Measurements from ENCODE around the gene KDM4D.
"Not testable (repeated sequence)": the region's sequence is repeated elsewhere in the genome, so short reads cannot be mapped to it uniquely, and the experiment has no call there.

KDM4D gene

DNA sequence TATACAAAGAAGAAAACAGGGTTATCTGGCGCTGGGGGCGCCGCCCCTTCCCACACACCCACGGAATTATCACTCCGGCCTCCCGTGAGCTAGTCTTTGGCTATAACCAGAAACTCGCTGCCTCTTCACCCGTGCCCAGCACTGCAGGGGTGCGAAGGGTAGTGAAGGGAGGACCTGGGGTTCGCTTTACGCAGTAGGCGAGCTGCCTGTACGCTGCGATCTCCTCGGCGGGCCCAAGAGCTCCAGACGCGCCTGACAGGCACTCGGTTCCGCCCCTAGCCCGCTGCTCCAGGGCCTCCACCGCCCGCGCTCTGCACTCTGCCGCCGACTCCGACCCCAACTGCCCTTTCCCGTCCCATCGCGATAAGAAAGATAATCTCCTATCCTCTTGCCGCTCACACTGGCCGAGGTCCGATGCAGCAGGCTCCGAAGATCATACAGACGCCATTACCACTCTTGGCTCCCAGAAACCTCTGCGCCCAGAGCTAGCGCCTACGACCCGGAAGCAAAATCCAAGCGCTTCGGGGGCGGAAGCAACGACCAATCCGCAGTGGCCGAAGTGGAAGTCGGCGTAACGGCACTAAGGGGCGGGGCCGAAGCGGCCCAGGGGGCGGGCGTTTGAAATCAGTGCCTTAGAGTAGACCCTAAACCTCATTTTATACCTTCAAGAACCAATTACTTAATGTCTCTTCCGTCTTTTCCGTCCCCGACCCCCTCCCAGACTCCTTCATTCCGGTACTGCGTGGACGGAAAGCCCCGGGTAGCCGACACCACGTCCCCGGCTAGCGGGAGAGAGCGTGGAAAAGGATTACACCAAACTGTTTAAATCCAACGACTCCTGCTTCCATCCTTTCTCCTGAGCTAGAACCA, at the start of gene KDM4D, which contains the start of gene CWC15:
KDM4D (plus strand) TSS at position 611 of the 870 bp plus-strand sequence. CDS start 23,664 bp downstream, outside the sequence.
CWC15 (minus strand) TSS at position 458 of the 870 bp plus-strand sequence. CDS start 1,371 bp downstream, outside the sequence.
- peak; percentile 96 for DNase-seq

DNA sequence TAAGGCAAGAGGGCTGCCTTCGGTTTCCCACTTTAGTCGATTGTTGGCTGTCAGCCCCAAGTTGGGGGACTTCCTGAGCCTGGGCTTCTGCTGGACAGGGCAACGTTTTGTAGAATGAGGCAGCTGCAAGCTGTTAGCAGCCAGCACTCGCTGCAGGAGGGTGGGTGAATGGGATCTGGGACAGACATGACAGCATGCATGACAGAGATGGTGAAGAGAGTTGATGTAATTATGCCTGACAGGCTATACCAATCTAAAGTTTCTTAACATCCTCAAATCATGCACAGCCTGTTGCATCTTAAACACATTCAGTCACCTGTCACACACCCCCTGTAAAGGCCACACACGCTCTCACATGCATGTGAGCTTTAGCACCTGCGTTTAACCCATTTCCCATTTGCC, 49.3 kb upstream of the KDM4D start:
- DNase-seq: no peak

DNA sequence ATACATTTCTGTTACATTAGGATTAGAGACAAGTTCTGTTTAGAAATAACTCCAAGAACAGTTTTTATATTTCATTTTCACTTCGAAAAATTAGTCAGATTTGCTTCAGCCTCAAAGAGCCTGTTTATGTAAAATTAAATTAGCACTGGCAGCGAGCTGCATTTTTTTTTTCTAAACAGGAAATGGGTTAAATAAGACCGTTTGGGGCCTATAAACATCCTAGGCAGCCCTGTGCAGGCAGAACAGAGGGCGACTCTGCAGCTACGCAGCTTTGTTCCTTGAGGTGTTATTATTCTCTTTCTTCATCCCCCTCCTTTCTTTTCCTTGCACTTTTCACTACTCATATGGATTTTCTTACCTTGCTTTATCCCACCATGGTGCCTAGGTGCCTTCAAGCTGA, 48.9 kb upstream of the KDM4D start:
- no peak for DNase-seq

DNA sequence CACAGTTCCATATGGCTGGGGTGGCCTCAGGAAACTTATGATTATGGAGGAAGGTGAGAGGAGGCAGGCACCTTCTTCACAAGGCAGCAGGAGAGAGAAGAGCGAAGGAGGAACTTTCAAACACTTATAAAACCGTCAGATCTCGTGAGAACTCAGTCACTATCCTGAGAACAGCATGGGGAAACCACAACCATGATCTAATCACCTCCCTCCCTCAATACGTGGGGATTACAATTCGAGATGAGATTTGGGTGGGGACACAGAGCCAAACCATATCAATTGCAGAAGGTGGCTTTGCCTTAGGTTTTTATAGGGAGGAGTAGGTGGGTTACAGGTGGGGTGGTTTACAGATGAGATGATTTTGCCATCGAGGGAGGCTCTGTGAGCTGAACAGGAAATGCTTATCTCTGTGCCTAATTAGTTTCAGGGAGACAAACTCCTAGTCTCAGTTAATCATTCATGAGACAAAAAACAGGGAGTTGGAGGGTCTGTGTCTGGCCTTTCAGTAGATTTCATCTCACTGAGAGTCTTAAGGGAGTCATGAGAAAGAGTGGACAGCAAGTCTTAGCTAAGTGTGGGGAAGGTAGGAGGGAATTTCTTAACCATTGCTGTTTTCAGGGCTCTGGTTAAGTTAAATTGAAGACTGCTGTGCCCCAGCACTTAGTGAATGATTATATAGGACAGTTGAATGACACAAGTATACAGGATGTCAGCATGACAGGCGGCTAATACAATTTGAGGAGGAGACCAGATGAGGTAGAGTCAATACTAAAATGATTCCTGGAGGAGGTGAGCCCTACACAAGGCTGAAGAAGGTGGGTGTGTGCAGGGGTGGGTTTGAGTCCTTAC, 47.9 kb upstream of the KDM4D start:
- no peak for DNase-seq

DNA sequence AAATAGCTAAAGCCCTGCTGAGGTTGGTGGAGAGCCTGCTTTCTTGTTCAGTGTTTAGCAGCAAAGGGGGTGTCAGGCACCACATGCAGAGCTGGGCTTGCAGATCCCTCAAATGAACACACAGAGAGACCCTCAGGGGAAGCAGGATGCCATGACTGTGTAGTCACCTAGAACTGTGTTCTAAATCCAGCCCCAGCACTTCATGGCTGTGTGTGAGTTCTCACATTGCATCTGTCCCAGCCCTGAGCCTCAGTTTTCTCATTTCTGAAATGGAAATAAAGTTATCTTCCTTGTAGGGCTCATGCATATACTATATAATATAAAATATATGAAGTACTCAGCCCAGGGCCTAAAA, 47.3 kb upstream of the KDM4D start:
- no peak for DNase-seq

DNA sequence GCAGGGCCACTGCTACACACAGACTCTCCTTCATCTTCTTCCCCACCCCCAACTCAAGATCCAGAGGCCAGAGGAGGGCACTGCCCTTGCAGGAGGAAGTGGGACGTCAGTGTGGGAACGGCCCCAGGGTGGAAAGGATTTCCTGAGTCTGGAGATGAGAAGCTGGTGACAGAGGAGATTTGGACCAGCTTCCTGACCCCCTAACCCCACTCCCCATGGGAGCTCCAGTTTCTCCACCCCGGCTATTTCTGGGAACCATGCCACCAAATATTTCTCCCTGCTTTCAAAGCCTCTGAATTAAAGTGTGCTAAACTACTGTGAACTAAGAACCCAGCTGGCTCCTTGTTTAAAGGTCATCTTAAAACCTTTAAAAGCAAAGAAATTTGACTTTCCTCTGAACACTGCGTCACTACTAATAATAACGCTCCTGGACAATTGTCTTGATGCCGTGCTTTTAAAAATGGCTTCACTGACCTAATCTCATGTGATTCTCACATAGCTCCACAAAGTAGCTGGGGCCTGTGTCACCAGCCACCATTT, 46.7 kb upstream of the KDM4D start:
- DNase-seq: no peak

DNA sequence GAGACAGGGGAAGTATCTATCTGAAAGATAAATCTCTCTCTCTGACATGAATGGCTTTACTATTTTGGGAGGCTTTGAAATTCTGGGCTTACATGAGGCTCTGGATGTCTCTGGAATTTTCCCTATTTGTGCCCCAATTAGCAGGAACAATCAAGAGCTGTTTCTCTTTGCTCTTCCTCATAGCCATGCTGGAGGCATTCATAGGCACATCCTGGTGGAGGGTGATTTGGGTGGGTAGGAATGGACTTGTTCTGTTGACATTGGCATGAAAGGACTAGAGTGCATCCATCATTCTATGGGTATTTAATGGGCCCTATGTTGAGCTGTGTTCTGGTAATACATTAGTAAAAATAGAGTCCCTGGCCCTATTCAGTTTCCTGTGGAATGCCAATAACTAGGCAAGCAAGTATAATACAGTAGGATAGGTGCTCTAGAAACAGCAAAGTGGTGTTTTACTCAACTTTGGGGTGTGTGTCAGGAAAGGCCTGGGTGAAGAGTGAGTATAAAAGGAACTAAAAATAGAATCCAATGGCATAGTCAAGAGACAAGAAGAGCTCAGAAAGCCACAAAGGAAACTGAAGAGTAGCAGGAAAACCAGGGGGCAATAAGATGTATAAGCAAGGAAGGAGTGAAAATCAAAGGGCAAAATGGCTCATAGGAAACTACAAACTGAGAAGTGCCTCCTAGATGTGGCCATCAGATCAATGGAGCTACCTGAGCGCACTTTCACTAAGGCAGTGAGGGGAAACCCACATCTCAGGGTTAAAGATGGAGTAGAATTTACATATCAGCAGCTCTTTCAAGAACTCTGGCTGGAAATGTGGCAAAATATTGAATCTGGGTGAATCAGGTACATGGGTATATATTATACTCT, 45.2 kb upstream of the KDM4D start:
- no peak for DNase-seq

DNA sequence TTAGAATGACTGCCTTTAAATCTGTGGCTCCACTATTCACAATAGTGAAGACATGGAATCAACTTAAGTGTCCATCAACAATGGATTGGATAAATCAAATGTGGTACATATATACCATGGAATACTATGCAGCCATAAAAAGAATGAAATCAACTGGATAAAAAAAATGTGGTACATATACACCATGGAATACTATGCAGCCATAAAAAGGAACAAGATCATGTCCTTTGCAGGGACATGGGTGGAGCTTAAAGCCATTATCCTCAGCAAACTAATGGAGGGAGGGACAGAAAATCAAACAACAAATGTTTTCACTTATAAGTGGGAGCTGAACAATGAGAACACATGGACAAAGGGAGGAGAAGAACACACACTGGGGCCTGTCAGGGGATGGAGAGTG, 41.4 kb upstream of the KDM4D start:
- DNase-seq: not testable (repeated sequence)

DNA sequence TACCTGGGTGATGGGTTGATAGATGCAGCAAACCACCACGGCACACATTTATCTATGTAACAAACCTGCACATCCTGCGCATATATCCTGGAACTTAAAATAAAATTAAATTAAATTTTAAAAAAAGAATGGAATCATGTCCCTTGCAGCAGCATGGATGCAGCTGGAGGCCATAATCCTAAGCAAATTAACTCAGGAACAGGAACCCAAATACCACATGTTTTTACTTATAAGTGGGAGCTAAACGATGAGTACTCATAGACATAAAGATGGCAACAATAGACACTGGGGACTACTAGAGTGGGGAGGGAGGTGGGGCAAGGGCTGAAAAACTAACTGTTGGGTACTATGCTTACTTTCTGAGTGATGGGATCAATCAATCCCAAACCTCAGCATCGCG, 41.0 kb upstream of the KDM4D start:
- DNase-seq: no peak

DNA sequence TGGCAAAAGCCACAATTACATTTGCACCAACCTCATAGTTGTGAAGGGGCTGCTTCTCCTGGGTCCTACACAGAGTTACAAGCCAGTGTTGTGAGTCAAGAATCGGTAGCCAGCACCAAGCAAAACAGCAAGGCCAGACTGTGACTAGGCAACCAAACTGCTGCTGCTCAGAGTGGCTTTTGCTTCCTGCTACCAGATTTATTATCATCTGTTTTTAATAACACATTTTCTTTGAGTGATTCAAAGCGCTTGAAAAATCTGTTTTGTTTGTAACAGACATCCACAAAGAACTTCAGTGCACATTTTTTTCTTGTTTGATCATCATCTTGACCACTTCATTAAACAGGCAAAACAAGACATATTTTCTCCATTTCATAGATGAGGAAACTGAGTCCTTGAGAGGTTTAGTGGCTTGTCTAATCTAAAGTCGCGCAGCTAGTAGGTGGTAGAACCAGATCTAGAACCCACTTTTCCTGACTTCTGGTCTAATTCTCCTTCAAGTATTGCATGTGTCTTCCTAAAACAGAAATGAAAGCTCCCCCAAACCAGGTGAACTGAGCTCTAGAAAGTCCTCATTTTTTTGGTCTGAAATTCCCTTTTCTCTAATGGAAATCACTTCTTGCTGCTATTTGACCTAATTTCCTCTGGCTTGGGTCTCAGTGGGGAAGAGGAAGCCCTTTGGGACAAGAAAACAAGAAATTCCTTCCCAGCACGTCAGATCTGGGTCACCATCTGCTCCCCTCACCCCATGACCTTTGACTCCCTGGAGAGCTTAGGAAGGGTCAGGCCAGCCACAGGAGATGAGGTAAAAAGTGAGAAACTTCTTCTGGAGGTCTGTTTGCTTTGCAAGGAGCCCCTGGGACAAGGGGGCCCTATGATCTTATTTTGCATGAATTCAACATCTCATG, 40.0 kb upstream of the KDM4D start:
- DNase-seq: no peak

DNA sequence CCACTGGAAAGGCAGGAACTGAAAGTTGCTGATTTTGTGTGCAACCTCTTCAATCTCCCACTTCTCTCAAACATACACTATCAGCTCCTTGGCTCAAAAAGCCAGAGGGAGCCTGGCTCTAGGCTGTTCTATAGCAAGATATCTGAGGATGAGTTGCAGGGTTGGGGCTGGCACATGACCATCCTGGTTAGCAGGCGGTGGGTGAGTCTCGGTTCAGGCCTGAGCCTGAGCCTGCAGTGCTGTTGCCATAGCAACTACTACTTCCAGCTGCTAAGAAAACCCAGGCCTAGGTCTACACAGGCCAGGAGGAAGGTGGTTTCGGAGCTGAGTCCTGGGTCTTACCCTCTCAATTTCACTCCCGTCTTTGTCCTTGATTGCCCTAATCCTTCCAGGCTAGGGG, 39.1 kb upstream of the KDM4D start:
- DNase-seq: no peak

DNA sequence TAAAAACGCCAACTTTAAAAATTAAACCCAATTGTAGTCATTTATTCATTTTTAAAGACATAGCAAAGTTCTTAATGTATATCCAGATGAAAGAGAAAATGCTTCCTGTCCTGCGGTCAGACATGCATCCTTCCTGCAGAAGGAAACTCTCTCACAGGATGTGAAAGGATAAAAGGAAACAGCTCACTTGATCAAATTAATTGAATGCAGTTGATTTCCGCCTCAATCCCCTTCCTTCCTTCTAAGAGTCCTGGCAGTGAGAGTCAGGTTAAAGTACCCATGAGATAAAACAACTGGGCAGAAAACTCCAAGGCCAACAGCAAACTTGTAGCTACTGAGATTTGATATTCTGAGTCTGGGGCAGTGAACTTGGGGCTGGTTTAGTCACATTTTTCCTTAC, 38.7 kb upstream of the KDM4D start:
- DNase-seq: no peak

DNA sequence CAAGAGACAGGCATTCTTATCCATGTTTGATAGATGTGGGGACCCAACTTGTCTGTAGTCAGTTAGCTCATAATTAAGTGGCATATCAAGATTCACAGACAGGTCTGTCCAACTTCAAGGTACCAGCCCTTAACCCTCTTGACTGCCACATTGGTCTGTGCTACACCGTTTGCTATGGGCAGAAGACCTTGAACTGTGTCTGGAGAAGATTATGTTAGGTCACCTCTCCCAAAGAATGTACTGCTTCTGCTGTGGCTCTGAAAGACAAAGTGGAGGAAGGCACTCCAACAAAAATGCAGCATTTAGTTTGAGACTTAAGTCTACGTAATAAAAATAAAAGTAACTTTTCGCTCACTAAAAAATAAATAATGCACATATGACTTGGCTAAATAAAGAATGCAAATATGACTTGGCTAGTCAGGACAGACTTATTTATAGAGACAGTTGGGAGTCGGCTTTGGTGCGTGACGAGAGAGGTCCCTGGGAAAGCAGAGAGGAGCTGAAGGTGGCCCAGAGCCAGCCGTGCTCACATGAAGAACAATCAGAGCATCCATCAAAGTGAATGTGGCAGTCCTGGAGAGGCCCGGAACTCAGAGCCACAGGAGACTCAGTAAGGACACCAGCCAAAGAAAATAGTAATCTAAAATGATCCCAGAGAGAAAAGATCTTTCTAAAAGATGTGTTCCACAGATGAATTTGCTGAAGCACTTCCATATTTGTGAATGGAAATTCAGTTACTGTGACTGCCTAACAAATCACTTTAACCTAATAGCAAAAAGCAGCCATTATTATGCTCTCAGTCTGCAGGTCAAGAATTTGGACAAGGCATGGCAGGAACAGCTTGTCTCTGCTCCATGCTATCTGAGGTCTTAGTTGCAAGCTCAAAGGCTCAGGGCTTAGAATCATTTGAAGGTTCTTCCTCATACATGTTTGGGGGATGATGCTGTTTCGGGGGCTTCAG, 35.1 kb upstream of the KDM4D start:
- no peak for DNase-seq

DNA sequence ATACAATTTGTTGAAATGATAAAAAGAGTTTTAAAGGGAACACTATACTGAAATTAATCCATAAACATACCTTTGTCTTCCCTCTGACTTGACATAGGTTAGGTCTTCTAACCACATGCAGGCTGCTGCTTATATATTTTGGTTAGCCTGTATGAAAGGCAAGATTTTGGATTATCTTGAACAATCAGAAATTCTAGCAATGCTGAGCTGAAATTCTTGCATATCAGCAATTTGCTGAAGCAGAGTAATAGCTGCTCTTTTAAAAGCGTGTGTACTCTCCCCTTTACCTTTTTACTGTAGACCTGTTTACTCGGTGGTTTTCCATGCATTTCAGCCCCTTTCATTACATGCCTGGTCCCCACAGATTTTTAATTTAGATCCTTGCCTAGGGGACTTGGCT, 34.2 kb upstream of the KDM4D start:
- DNase-seq: no peak

DNA sequence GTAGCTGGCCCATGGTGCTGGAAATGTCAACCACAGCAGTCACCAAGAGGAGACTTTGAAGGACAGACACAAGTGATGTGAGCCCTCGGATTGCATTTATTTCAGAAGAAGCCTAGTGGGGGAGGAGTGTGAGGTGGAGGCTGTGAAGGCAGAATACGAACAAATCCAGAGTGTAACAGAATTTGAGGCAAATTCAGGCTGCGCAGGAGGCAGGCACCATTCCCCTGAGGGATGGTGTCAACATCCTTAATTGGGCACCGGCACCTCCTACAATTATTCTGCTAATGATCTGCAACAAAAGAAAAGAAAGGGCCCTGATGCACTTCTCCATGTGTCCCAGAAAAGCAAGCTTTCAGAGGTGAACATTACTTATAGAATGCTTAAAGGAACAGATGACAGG, 32.4 kb upstream of the KDM4D start:
- no peak for DNase-seq

DNA sequence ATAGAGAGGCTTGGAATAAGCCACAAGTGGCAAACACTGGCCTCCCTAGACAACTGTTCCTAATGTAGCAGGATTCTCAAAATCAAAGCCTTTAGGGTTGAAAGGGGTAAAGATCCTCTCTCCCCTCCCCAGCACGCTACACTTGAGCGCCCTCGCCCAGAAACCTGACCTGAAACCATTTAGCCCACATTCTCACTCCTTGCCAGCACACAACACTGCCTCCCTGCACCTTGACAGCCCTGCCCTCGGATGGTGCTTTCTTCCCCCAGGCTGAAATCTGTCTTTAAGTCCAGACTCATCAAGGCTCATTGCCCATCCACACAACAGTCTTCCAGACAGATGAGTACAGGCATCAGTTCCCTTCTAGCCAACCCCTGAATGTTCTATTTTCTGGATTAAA, 26.7 kb upstream of the KDM4D start:
- no peak for DNase-seq

DNA sequence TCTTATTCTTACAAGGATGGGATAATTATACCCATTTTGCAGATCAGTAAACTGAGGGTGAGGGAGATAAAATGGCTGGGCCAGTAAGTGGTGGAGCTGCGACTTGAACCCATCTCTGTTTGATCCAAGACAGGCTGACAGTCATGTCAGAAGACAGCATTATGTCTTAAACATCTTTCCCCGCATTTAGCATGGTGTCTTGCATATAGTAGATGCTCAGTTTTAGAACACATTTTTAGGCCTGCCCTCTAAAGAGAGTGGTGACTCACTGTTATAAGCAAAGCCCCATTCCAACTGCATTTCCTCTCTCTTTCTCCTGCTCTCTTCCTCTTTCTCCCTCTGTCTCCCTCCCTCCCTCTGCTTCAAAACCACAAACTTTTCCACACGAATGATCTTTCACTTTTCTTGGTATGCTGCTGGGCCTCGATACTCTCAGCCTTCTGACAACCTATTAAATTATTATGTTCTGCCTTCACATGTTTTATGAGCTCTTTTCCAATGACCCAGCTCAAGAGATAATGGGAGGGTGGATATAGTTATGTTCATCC, 25.4 kb upstream of the KDM4D start:
- DNase-seq: no peak

DNA sequence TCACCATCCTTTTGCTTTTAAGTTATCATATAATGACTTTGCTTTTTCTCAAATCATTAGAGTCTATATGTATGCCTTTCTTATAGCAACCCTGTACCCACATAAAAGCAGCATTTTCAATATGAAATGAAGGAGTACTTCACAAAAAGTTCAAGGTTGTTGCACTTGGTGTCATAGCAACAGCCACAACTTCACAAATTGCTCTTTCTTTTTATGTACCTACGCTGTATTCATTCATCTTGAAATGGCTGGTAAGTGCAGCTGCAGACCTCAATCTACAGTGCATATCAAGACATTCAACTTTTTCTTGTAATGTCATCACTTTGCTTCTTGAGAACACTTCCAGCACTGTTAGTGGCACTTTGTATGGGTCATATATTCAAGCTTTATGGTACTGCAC, 18.8 kb upstream of the KDM4D start:
- no peak for DNase-seq

DNA sequence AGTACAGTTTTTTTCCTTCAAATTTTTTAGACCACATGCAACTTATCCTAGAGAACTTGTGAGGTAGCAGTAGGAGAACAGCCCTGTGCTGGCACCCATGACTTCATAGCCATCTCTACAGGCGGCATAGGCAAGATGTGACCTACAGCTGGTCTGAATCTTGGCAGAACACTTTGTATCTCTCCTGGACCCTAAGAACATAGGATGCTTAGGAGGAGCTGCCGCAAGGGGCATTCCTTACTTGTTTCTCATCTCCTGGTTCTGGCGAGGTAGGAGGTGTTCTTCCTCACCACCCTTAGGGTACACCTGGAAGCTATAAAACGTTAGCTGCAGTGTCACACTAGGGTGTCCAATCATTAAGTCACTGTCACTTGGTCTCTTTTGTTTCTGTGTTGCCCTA, 16.5 kb upstream of the KDM4D start:
- no peak for DNase-seq

DNA sequence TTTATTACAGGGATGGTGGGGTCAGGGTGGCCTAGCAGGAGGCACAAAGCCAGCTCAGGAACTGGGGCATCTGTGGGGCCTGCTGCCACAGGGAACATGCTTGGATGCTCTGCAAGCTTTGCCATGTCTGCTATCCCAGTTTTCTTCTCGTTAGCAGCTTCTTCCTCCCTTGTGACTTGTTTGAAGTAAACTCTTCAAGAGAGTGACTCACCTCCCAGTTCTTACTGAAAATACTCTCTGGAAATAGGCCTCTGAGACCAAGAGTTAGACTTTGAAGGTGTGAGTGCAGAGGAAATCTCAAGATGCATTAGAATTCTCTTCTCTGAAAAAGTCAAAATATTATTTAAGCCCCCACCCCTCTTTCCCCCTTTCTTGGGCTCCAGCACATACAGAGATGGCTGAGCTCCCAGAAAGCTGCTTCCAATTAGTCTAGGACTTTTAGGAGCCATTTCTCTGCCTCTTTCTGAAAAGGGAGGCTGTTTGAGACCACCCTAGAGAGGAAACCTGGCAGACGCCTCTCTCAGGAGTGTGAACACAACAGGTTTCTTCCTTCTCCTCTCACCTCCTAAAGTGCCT, 15.3 kb upstream of the KDM4D start:
- no peak for DNase-seq

Data from stimulated activated naive CD4-positive, alpha-beta T cell treated with Interleukin-2 at 50 U/mL for 16 hours (primary cell).